PC-3 (cell line): ENCODE results near the gene NHERF2. TPM values are rescaled to one million over a fixed set of nuclear protein-coding genes. Genes with fewer than 3 reads are reported as not detected.

Experiments used
- ATAC-seq: fragments of 200-7000 bp; cut with Tn5 transposase; 2 replicates; pipeline ENCODE4 v1.9.1; 2020; ENCODE audit warnings: mild to moderate bottlenecking, moderate library complexity
- BruUV-seq: library from RNA; stranded (reverse); fragments of 400-500 nt; replicated peaks from 2 replicates; lab custom pipeline; 2021; lab: Mats Ljungman, UMichigan
- CTCF ChIA-PET: fragments of 300-600 bp; sonication (Branson Sonifier 250); formaldehyde crosslinking; loops from one replicate; lab custom pipeline; 2022; ENCODE audit warnings: antibody characterized with exemption; lab: Charles Lee
- POLR2A ChIA-PET: fragments of 300-600 bp; sonication (Branson Sonifier 250); formaldehyde crosslinking; loops from one replicate; lab custom pipeline; 2022; ENCODE audit warnings: antibody characterized with exemption; ENCODE audit not compliant: unreplicated experiment; lab: Charles Lee
- DNase-seq: peaks from one replicate; pipeline ENCODE4 v3.0.0-alpha.2; 2015
- H2AFZ ChIP-seq: fragments of 300-600 bp; sonication (generic); 2 replicates; pipeline ENCODE4 v1.6.0; 2016; ENCODE audit warnings: antibody characterized with exemption, low read length
- H3F3A ChIP-seq: fragments of 300-600 bp; sonication (generic); one replicate; pipeline ENCODE4 v1.6.0; 2017; ENCODE audit warnings: antibody characterized with exemption, low read length, control low read depth, mild to moderate bottlenecking; ENCODE audit not compliant: unreplicated experiment
- H3K27ac ChIP-seq: fragments of 300-600 bp; sonication (generic); 2 replicates; pipeline ENCODE4 v1.5.1; 2016; ENCODE audit warnings: mild to moderate bottlenecking, low read length
- H3K27me3 ChIP-seq: fragments of 300-600 bp; sonication (generic); 2 replicates; pipeline ENCODE4 v1.6.1; 2016; ENCODE audit warnings: low read length, mixed read lengths
- H3K36me3 ChIP-seq: fragments of 300-600 bp; sonication (generic); 2 replicates; pipeline ENCODE4 v1.6.1; 2016; ENCODE audit warnings: low read depth, mixed run types, low read length, mixed read lengths
- H3K4me1 ChIP-seq: fragments of 300-600 bp; sonication (generic); 2 replicates; pipeline ENCODE4 v1.5.1; 2016; ENCODE audit warnings: low read length; ENCODE audit not compliant: insufficient read depth
- H3K4me2 ChIP-seq: fragments of 300-600 bp; sonication (generic); 2 replicates; pipeline ENCODE4 v1.6.0; 2016; ENCODE audit warnings: low read length
- H3K4me3 ChIP-seq: fragments of 300-600 bp; sonication (generic); 2 replicates; pipeline ENCODE4 v1.5.1; 2016; ENCODE audit warnings: mild to moderate bottlenecking, low read length, mixed read lengths
- H3K79me2 ChIP-seq: fragments of 300-600 bp; sonication (generic); 2 replicates; pipeline ENCODE4 v1.6.1; 2017; ENCODE audit warnings: low read length, mixed read lengths
- H3K9ac ChIP-seq: fragments of 300-600 bp; sonication (generic); 2 replicates; pipeline ENCODE4 v1.6.0; 2016; ENCODE audit warnings: mild to moderate bottlenecking, low read length
- H3K9me2 ChIP-seq: fragments of 300-600 bp; sonication (generic); replicated peaks from 2 replicates; pipeline ENCODE4 v1.6.1; 2016; ENCODE audit warnings: mixed run types, low read length, mixed read lengths
- H3K9me3 ChIP-seq: fragments of 300-600 bp; sonication (generic); 2 replicates; pipeline ENCODE4 v1.6.1; 2016; ENCODE audit warnings: low read length, mixed read lengths
- H4K20me1 ChIP-seq: fragments of 300-600 bp; sonication (generic); 2 replicates; pipeline ENCODE4 v1.6.1; 2016; ENCODE audit warnings: low read length, mixed read lengths
- EZH2 ChIP-seq: fragments of 300-600 bp; sonication (generic); IDR thresholded peaks from one replicate; pipeline ENCODE4 v1.6.1; 2017; ENCODE audit warnings: antibody characterized with exemption, mild to moderate bottlenecking, low read length; ENCODE audit not compliant: unreplicated experiment
- EZH2phosphoT487 ChIP-seq: fragments of 300-600 bp; sonication (generic); IDR thresholded peaks from 2 replicates; pipeline ENCODE4 v1.6.1; 2018; ENCODE audit warnings: mild to moderate bottlenecking, antibody characterized with exemption, low read length, borderline replicate concordance
- intact Hi-C: fragments of 100-400 bp; cut with micrococcal nuclease; formaldehyde crosslinking; loops from 2 replicates; pipeline ENCODE4 v1.9.0; 2023
- total RNA-seq: library from RNA; depleted of rRNA; stranded (reverse); fragments of >200 nt; gene quantifications from 2 replicates; pipeline ENCODE4 v1.2.3, GENCODE V29; 2014
- TF ChIP-seq, protein P1 (sequence below): fragments of 300-600 bp; sonication (generic); conservative IDR thresholded peaks from 2 replicates; pipeline ENCODE4 v1.5.1; 2017; ENCODE audit warnings: antibody characterized with exemption, low read depth, mild to moderate bottlenecking, low read length

The NHERF2 gene
- total RNA-seq, 1 experiment from 2014 or later: 145 TPM

GRCh38 chr16:2058420-2058819 lies 31.7 kb downstream of the NHERF2 start:
- H3K4me1 ChIP-seq: no peaks in the 10 kb centered on the region
- H3K27ac ChIP-seq: no peak overlapping the region
- ChIA-PET POLR2A (no interaction called here), CTCF (no interaction called here)
- ATAC-seq (no peak), DNase-seq (no peak)
- H3K27me3 ChIP-seq: no peaks in the 10 kb centered on the region
- no peaks in the 10 kb centered on the region; the same call in 1 of the 2 replicates for H3K36me3 ChIP-seq
- no TSS peak for BruUV-seq
- intact Hi-C loops: no loop called here
- H3K4me2 ChIP-seq: no peak overlapping the region
- no peaks in the 10 kb centered on the region for H3K9me3 ChIP-seq
- no peak overlapping the region for H2AFZ ChIP-seq
- H3K79me2 ChIP-seq: no peaks in the 10 kb centered on the region
- TF ChIP-seq, protein P1, sequence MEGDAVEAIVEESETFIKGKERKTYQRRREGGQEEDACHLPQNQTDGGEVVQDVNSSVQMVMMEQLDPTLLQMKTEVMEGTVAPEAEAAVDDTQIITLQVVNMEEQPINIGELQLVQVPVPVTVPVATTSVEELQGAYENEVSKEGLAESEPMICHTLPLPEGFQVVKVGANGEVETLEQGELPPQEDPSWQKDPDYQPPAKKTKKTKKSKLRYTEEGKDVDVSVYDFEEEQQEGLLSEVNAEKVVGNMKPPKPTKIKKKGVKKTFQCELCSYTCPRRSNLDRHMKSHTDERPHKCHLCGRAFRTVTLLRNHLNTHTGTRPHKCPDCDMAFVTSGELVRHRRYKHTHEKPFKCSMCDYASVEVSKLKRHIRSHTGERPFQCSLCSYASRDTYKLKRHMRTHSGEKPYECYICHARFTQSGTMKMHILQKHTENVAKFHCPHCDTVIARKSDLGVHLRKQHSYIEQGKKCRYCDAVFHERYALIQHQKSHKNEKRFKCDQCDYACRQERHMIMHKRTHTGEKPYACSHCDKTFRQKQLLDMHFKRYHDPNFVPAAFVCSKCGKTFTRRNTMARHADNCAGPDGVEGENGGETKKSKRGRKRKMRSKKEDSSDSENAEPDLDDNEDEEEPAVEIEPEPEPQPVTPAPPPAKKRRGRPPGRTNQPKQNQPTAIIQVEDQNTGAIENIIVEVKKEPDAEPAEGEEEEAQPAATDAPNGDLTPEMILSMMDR: no peak
- TF ChIP-seq EZH2phosphoT487 (no peak), EZH2 (no peak)
- no peaks in the 10 kb centered on the region for H4K20me1 ChIP-seq
- no peak overlapping the region for H3K9ac ChIP-seq
- H3K9me2 ChIP-seq: no peaks in the 10 kb centered on the region
- H3F3A ChIP-seq: no peaks in the 10 kb centered on the region
- no peak overlapping the region for H3K4me3 ChIP-seq

- ATAC-seq: no peak
- H3K4me1 ChIP-seq: no peaks in the 10 kb centered on the region
- H3K9me3 ChIP-seq: no peaks in the 10 kb centered on the region
- BruUV-seq: no TSS peak
- H3K4me2 ChIP-seq: no peak overlapping the region
- H4K20me1 ChIP-seq: no peaks in the 10 kb centered on the region
- no peak overlapping the region for H3K27ac ChIP-seq
- no peak for DNase-seq
- ChIA-PET POLR2A (no interaction called here), CTCF (no interaction called here)
- H3K36me3 ChIP-seq: no peaks in the 10 kb centered on the region
- H3K9ac ChIP-seq: no peak overlapping the region
- no peaks in the 10 kb centered on the region for H3K79me2 ChIP-seq
- H2AFZ ChIP-seq: no peak overlapping the region
- H3K27me3 ChIP-seq: no peaks in the 10 kb centered on the region
- H3K4me3 ChIP-seq: no peak overlapping the region
- TF ChIP-seq, protein P1: no peak
- TF ChIP-seq EZH2phosphoT487 (no peak), EZH2 (no peak)
- intact Hi-C loops: no loop called here
- no peaks in the 10 kb centered on the region for H3K9me2 ChIP-seq
- H3F3A ChIP-seq: no peaks in the 10 kb centered on the region
Observed at GRCh38 chr16:2058872-2059271, 32.2 kb downstream of the NHERF2 start.

GRCh38 chr16:2060346-2060745 lies 33.6 kb downstream of the NHERF2 start:
- ATAC-seq (no peak), DNase-seq (no peak)
- Histone ChIP-seq H3K9ac (no peak overlapping the region), H3K27ac (no peak overlapping the region), H2AFZ (no peak overlapping the region), H3K79me2 (no peaks in the 10 kb centered on the region), H3K36me3 (no peaks in the 10 kb centered on the region), H3K9me3 (no peaks in the 10 kb centered on the region), H3K4me1 (no peaks in the 10 kb centered on the region), H3K9me2 (no peaks in the 10 kb centered on the region), H3K27me3 (no peaks in the 10 kb centered on the region), H3F3A (no peaks in the 10 kb centered on the region), H3K4me2 (no peak overlapping the region), H4K20me1 (no peaks in the 10 kb centered on the region), H3K4me3 (no peak overlapping the region)
- TF ChIP-seq, protein P1: no peak
- TF ChIP-seq EZH2 (no peak), EZH2phosphoT487 (no peak)
- intact Hi-C loops: no loop called here
- POLR2A ChIA-PET: no interaction called here
- BruUV-seq: no TSS peak
- CTCF ChIA-PET: no interaction called here
